Measurements from ENCODE around the gene CTXND1. TPM values are rescaled to one million over a fixed set of nuclear protein-coding genes. Genes with fewer than 3 reads are reported as not detected.

Gene CTXND1
- polyA plus RNA-seq, 1 experiment: not detected

DNA sequence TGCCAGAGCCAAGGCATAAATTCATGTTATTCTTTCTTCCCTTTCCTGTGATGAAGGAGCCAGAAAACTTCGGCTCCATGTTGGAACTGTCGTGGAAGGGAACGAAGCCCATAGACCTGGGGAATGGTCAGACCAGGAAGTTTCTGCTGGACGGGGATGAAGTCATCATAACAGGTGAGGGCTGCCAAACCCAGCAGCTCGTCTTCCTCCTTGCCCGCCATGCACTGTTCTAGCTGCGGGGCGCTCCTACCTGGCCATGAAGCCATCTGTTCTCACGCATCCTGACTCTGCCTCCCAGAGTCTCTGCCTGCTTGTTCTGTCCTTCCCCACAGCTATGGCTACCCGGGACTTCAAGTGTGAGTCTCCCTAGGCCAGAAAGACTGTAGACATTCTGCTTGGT lies 71.0 kb downstream of the CTXND1 start:
- CTCF ChIA-PET: interaction anchor here (1.2 kb wide), 1 partner anchor 9 kb away, joined by 3 read pairs; no protein-coding TSS in a partner anchor
- POLR2A ChIA-PET: no interaction called here
- DNase-seq (ENCODE audit: low read depth): no peak
- H3K36me3 ChIP-seq (ENCODE audit: control insufficient read depth, insufficient read depth, low read length): peaks cover 5% of the 10 kb centered on the region
- no peaks in the 10 kb centered on the region for H3K27me3 ChIP-seq (ENCODE audit: control insufficient read depth, insufficient read depth, low read length)
- TF ChIP-seq, protein P1, sequence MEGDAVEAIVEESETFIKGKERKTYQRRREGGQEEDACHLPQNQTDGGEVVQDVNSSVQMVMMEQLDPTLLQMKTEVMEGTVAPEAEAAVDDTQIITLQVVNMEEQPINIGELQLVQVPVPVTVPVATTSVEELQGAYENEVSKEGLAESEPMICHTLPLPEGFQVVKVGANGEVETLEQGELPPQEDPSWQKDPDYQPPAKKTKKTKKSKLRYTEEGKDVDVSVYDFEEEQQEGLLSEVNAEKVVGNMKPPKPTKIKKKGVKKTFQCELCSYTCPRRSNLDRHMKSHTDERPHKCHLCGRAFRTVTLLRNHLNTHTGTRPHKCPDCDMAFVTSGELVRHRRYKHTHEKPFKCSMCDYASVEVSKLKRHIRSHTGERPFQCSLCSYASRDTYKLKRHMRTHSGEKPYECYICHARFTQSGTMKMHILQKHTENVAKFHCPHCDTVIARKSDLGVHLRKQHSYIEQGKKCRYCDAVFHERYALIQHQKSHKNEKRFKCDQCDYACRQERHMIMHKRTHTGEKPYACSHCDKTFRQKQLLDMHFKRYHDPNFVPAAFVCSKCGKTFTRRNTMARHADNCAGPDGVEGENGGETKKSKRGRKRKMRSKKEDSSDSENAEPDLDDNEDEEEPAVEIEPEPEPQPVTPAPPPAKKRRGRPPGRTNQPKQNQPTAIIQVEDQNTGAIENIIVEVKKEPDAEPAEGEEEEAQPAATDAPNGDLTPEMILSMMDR (IDR thresholded peaks at IDR 0.05; ENCODE audit: insufficient read depth, low read depth, low read length): no peak
- H3K4me3 ChIP-seq (ENCODE audit: low read depth, low read length): no peak overlapping the region

GRCh38 chr15:80180468-80180867 lies 71.5 kb downstream of the CTXND1 start:
- peaks cover 3% of the 10 kb centered on the region for H3K36me3 ChIP-seq (ENCODE audit: control insufficient read depth, insufficient read depth, low read length)
- no peaks in the 10 kb centered on the region for H3K27me3 ChIP-seq (ENCODE audit: control insufficient read depth, insufficient read depth, low read length)
- DNase-seq (ENCODE audit: low read depth): no peak
- ChIA-PET CTCF (interaction anchor here (1.2 kb wide), 1 partner anchor 8 kb away, joined by 3 read pairs; no protein-coding TSS in a partner anchor), POLR2A (no interaction called here)
- H3K4me3 ChIP-seq (ENCODE audit: low read depth, low read length): no peak overlapping the region
- TF ChIP-seq, protein P1 (IDR thresholded peaks at IDR 0.05; ENCODE audit: insufficient read depth, low read depth, low read length): no peak

DNA sequence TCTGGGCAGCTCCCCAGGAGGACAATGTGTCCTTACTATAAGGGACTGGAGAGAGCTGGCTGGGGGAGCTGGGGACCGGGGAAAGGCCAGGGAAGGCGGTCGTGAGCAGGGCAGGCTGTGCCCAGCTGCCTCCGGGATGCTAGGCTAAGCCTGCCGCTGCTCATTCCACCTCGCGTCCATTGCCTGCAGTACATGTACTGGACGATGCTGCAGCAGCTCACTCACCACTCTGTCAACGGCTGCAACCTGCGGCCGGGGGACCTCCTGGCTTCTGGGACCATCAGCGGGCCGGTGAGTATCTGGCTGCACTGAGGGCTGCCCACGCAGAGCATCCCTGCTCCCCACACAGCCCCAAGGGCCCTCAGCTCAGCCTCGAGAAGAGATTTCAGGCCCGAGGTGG lies 72.1 kb downstream of the CTXND1 start:
- Histone ChIP-seq H3K27me3 (ENCODE audit: control insufficient read depth, insufficient read depth, low read length) (no peaks in the 10 kb centered on the region), H3K4me3 (ENCODE audit: low read depth, low read length) (no peak overlapping the region), H3K36me3 (ENCODE audit: control insufficient read depth, insufficient read depth, low read length) (peaks cover 4% of the 10 kb centered on the region)
- CTCF ChIA-PET: interaction anchor here (1.1 kb wide), 1 partner anchor 840 kb away, joined by 3 read pairs; no protein-coding TSS in a partner anchor
- DNase-seq (ENCODE audit: low read depth): no peak
- TF ChIP-seq, protein P1 (IDR thresholded peaks at IDR 0.05; ENCODE audit: insufficient read depth, low read depth, low read length): no peak
- POLR2A ChIA-PET: no interaction called here

DNA sequence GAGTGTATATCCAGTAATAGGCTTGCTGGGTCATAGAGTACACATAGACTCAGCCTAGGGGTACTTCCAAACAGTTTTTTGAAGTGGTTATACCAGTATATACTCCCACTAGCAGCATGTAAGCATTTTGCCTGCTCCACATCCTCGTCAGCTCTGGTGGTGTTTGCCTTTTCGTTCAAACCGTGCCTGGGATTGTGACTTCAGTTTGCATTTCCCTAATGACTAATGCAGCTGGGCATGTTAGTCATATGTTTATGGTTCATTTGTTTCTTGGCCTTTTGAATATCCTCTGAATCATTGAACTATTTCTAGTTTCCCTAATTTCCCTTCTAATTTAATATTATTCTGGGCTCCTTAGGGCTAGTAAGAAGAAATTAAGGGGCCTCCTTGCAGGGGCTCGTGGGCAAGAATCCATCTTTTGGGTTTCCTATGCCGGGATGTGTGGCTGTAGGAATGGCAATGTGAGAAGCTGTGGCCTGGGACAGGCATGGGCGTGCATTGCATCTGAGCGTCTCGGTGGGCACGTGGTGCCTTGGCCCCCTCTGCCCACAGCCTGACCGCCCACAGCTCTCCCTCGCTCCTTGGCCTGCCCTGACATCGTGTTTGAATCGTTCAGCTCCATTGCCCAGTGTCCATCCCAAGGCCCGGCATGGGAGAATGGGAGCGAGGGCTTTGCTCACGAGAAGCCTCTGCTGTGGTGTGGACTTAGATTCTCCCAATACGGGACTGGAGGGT lies 72.8 kb downstream of the CTXND1 start:
- POLR2A ChIA-PET: no interaction called here
- Histone ChIP-seq H3K27me3 (ENCODE audit: control insufficient read depth, insufficient read depth, low read length) (no peaks in the 10 kb centered on the region), H3K36me3 (ENCODE audit: control insufficient read depth, insufficient read depth, low read length) (peaks cover 4% of the 10 kb centered on the region), H3K4me3 (ENCODE audit: low read depth, low read length) (no peak overlapping the region)
- peak; percentile 78 for DNase-seq (ENCODE audit: low read depth)
- TF ChIP-seq, protein P1 (IDR thresholded peaks at IDR 0.05; ENCODE audit: insufficient read depth, low read depth, low read length): no peak
- CTCF ChIA-PET: interaction anchor here (1.1 kb wide), 1 partner anchor 839 kb away, joined by 3 read pairs; no protein-coding TSS in a partner anchor

- ChIA-PET CTCF (interaction anchor here (0.7 kb wide), 1 partner anchor 116 kb away, joined by 4 read pairs; no protein-coding TSS in a partner anchor), POLR2A (no interaction called here)
- no peak overlapping the region for H3K4me3 ChIP-seq (ENCODE audit: low read depth, low read length)
- peaks cover 6% of the 10 kb centered on the region for H3K36me3 ChIP-seq (ENCODE audit: control insufficient read depth, insufficient read depth, low read length)
- TF ChIP-seq, protein P1 (IDR thresholded peaks at IDR 0.05; ENCODE audit: insufficient read depth, low read depth, low read length): no peak
- DNase-seq (ENCODE audit: low read depth): no peak
- H3K27me3 ChIP-seq (ENCODE audit: control insufficient read depth, insufficient read depth, low read length): no peaks in the 10 kb centered on the region
Observed at GRCh38 chr15:80177156-80177555, 74.9 kb downstream of the CTXND1 start.
